GM21619 (cell line): ENCODE data around the gene PAK4.
"Not testable (repeated sequence)": the region's sequence is repeated elsewhere in the genome, so short reads cannot be mapped to it uniquely, and the experiment has no call there.

Experiments used
- ATAC-seq: cut with Tn5 transposase; IDR thresholded peaks from one replicate; pipeline ENCODE4 v1.9.1; 2021; ENCODE audit not compliant: unreplicated experiment

The PAK4 gene

DNA sequence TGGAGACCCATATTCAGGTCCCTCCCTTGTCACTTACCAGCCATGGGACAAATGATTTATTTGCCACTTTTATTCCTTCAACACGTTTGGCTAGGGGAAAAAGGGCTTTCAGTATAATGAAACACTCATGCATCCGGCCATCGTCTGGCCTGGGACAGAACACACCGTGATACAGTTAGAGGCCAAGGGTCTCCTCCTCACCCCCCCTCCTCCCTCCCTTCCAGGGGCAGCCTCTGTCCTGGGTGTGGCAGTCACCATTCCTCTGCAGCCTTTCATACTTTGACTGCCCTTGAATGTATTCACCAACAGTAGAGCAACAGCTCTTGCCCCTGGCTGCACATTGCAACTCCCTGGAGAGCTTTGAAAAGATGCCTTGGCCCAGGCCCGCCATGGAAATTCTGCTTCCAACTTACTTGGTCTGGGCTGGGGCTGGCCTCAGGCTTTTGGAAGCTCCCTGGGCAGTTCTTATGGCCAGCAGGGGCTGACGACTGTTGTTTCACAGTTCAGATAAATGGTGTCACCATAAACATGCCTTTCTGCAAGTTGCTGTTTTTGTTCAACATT is 3.0 kb downstream of the PAK4 start:
- no peak for ATAC-seq

DNA sequence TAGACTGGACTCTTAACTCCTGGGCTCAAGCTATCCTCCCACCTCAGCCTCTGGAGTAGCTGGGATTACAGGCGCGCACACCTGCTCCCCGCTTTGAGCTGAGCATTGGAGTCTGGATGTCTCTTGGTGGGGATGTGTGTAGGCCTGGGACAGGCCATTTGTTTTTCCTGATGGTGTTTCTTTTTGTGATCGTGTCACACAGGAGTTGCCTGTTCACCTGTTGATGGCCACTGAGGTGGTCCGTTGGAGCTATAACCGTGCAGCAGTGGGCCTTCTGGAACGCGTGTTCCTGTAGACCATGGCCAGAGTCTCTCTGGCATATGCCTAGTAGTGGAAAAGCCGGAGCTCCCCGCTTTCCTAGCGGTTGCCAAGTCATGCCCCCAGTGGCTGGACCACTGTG is 3.5 kb downstream of the PAK4 start:
- no peak for ATAC-seq

DNA sequence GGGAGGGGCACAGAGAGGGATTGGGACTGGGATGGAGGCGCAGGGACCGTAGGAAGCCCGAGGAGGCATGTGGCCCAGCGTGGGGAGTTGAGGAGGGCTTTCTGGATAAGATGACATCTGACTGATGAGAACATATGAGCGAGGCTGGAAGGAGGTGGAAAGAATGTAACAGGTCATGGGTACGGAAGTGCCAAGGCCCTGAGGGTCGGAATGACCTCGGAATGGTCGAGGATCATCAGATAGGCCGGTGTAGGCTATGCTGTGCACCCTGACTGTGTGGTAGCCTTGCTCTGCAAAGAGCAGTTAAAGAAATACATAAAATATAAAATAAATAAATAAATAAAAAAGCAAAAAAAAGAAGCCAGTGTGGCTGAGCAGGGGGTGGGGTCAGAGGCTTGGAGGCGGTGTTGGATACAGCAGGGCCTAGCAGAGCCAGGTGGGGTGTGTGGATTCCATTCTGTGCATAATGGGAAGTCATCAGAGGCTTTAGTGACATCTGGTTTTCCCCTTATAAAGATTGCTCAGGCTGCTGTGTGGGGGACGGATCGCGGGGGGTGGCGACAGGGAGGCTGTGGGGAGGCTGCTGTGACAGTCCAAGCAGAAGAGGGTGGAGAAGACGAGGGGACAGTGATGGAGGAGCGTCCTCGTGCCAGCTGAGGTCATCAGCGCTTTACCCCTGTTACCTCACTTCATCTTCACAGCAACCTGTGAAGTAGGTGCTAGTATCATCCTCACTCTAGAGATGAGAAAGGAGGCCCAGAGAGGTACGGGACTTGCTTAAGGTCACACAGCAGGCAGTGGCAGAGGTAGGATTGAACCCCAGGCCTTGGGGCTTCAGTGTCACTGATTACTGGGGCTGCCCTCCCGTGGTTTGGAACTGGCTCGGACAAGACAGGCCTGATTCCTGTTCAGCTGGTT is 5.0 kb downstream of the PAK4 start:
- ATAC-seq: no peak

DNA sequence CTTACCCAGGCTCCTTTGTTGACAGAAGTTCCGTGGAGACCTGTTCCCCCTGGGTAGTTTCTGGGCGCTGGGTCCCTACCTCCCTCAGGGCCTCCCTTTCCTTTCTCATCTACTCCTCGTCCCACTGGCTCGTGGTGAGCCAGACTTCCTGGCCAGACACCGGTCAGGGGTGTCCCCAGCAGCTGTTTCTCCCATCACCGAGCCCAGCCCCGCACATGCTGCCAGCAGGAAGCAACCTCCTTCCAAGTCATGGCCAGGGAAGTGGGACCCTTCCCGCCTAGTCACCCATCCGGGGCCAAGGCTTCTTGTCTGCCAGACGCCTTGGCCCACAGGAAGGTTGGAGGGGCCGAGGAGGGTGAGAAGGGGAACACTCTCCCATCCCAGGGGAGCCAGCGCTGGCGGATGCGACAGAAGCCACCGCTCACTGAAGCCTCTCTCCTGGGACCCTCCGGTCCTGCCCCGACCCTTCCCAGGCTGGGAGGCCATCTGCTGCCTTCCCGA is 5.7 kb downstream of the PAK4 start:
- no peak for ATAC-seq

DNA sequence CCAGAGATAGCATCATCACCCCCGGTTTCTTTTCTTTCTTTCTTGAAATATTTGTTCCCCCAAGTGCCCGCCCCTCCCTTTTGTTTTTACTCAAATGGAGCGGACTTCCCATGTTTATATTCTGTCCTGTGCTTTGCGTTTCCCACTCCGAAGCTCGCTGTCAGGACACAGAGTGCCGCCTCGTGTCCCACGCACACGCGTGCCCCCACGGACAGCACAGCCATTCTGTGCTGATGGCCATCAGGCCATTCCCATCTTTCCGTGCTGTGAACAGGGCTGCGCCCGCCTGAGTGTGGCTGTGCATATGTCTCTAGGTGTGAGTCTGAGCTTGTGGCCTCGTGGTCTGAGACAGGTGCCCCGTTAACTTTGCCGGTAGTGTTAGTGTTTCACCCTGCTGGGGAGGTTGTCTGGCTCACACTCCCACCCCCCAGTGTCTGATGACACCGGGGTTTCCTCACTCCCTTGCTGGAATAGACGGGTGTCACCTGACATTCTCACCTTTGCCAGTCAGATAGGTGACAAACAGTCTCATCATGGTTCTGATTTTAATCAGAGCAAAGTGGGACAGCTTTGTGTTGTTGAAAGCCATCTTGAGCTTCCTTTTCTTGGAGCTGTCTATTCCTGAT is 6.9 kb downstream of the PAK4 start:
- no peak for ATAC-seq

DNA sequence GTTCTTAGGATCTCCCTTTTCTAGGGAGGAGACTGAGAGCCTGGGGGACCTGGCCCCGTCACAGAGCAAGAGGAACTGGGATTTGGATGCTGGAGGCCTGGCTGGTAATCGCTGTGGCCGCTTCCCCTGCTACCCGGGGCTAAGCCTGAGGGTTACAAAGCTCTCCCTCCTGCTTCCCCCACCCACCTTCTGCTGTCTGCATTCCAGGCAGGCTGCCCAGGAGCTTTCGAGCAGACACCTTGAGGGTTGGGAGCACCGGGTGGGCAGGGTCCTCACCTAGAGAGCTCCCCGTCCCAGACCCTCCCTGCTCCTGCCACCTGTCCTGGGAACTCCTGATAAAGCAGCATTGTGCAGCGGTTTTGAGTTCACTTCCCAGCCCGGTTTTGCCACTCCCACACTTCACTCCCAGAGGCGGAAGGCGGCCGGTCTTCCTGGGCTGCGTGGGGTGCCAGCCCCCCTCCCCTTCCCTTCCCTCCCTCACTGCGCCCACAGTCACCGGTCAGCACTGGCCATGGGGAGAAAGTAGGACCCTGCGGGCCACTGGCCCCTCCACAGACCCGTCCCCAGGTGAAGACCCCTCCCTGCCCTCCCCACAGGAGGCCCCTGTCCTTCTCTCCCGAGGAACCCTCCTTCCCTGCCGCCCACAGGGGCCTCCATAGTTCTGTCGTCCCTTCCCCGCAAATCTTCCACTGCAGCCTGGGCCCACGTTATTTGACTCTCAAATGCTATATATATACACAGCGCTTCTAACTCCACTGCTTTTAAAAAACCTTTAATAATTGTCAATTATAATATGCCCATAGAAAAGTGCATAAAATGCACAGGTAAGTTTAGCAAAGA is 8.1 kb downstream of the PAK4 start:
- ATAC-seq: no peak

DNA sequence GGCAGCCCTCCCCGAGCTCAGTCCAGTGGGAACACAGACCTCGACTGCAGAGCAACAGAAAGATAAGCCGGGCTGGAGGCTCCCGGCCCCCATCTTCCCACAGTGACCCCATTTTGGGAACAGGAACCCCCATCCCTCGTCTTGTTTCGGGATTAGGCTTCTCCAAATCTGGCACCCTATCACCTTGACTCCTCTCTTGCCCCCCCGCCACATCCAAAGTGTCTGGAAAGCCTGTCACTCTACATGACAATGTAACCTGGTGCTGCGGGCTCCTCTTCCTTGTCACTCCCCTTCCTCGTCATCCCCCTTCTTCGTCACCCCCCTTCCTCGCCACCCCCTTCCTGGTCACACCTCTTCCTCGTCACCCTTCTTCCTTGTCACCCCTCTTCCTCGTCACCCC is 10.1 kb downstream of the PAK4 start:
- no peak for ATAC-seq

DNA sequence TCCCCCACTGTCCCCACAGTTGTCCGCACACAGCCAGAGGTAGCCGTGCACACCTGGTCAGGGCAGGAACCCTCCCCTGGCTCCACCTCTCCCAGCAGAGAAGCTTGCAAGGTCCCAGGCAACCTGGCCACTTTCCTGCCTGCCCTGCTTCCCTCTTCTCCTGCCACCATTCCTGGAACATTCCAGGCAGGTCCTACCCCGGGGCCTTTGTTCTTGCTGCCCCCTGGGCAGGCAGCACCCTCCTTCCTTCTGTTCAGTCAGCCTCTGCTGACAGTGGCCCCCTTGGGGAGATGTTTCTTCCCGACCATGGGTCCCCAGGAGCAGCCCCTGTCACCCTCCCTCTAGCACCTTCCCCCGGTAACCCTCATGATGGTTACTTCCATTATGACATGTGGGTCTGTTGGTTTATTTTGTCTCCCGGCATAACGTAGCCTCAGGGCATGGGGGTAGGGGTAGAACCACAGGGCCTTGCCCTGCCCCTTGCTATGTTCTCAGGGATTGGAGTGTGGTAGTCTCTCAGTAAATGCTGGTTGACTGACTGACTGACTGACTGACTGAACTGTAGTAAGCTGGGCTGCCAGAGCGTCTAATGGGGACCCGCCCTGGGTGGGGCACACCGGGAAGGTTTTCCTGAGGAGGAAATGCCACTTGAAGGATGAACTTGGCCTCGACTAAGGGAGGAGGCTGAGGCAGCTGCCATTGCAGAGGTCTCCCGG is 10.8 kb downstream of the PAK4 start:
- ATAC-seq: no peak

DNA sequence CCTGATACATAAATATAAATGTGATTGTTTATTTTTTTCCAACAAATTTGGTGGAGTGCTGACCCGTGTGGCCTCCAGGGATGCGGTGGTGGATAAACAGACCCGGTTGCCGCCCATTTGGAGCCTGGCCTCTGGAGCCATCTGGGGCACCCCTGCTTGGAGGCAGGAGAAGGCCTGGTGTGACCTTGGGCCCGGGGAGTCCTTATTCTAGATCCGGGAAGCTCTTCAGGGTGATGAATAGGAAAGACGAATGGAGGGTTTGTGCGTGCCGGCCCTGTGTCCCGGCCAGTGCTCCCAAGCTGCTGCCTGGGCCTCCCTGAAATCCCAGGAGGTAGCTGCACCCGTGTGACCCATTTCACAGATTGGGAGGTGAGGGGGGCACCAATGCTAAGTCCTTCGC is 11.5 kb downstream of the PAK4 start:
- ATAC-seq: no peak

DNA sequence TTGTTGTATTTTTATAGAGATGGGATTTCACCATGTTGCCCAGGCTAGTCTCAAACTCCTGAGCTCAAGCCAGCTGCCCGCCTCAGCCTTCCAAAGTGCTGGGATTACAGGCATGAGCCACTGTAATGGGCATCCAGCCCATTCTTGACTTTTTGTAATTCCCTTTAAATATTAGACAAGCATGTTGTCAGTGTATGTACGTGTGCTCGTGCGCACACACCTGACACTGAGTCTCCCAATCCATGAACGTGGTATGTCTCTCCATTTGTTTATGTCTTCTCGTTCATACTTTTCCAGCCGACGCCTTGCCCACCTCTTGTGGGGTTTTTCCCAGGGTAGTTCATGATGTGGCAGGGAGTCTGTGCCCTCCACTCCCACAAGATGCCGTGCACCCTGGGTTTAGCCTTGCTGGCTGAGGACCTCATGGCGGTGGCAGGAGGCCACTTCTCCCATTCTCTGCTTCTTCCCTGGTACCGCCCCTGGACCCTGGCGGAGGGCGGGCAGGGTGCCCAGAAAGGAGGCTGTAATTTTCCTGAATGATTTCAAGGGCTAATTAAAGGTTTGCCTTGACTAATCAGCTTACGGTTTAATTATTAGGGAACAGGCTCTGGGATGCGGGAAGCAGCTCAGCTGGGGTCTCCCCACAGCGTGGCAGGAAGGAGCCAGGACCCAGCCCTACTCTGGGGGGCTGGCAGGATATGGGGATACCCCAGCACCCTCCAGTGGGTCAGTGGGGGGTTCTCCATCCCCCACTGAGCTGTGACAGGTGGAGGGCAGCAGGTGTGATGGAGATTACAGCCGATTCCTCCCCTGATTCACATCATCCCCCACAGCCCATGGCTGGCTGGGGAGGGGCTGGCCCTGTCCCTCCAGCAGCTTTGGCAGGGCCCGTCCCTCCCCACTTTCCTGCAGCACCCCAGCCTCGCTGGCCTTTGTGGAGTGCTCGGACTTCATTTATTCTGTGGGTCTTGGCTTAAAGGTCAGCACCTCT is 12.9 kb downstream of the PAK4 start:
- no peak for ATAC-seq

DNA sequence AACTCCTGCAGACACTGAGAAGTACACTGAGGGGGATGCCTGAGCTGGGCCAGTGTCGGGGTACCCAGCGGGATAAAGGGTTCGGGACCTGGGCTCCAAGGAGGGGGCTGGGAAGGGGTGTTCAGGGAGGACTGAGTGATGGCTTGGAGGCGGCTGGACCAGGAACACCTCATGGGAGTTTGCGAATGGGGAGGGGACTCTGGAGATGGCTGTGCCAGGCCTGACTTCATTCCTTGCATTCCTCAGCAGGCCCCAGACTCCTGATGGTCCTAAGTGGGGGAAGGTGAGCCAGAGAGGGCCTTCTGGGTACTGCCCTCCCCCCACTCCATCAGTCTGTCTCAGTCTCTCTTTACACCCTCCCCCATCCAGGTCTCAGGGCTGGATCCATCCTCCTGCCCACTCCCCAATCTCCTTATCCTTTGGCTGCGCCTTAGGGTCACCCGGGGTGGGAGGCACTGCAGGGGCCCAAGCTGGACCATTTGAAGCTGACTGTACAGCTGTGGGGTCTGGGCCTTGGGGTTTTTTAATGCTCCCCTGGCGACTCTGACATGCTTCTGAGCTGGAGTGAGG is 13.8 kb downstream of the PAK4 start:
- ATAC-seq: no peak

DNA sequence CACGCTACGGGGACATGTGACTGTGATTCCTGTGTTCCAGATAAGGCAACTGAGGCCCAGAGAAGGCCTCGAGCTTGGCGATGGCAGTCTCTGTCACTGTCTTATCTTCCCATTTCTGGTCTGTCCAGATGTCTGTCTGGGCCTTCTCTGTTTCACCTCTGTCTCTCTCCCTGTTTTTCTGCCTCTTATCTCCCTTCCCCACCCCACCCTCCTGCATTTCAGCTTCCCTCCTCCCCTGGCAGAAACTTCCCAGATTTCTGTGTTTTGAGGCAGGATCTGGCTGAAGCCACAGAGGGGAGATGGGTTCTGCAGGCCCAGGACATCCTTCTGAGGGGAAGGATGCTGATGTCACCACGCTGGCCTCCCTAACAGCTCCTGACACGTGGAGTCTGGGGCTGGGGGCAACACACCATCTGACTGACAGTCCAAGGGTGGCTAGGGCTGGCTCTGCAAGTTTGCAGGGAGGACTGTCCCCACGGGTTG is 14.4 kb downstream of the PAK4 start:
- no peak for ATAC-seq

DNA sequence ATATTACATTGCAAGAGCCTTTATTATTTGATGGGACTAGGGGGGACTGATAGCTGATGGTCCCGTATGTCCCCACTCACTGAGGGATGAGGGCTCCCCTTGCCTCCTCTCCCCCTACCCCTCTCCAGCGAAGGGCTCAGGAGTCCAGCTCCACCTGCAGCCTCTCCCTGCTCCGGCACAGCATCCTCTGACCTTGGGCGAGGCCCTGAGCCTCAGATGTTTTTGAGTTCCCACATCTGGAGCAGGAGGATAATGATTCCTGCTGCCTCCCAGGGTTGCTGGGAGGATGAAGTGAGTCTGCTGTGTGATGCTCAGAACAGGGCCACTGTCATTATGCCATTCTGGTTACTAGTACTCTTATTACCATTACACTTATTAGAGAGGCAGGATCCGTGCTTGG is 15.0 kb downstream of the PAK4 start:
- no peak for ATAC-seq

DNA sequence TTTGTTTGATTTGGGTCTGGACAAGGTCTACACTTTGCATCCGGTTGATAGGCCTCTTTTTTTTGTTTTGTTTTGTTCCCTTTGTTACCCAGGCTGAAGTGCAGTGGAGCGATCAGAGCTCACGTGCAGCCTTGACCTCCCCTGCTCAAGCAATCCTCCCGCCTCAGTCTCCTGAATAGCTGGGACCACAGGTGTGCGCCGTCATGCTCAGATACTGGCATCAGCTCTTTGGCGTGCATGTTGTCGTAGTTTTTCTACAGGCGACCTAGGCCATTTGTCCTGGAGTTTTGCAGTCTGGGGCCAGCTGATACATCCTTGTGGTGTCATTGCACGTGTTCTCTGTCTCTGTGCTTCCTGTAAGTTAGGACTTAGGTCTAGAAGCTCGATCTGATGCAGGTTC is 16.3 kb downstream of the PAK4 start:
- ATAC-seq: no peak

DNA sequence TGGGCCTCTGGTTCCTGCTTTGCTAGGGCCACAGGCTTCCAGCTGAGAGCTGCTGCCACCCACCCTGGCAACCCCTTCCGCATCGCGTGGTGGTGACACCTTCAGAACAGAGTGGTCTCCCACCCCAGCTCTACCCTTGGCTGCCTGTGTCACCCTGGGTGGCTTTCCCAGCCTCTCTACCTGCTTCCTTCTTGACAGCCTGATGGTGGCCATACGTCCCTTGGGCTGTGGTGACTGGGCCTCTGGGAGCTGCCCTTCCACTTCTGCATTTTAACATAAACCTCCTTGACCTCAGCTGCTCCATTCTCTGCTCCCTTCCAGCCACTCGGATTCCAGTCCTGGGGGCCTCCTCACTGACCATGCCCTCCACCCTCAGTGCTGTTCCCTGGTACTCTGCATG is 17.0 kb downstream of the PAK4 start:
- ATAC-seq: no peak

DNA sequence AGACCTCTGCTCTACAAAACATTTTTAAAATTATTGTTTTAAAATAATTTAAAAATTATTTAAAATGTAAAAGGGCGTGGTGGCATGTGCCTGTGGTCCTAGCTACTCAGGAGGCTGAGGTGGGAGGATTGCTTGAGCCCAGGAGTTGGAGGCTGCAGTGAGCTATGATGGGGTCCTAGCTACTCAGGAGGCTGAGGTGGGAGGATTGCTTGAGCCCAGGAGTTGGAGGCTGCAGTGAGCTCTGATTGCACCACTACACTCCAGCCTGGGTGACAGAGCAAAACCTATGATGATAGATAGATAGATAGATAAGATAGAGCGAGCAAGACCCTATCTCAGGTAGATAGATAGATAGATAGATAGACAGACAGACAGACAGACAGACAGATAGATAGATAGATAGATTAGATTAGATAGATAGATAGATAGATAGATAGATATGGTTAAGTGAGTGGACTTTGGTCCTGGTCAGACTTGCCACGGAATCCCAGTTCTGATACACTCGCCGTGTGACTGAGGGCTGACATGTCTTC is 18.2 kb downstream of the PAK4 start:
- ATAC-seq: not testable (repeated sequence)

DNA sequence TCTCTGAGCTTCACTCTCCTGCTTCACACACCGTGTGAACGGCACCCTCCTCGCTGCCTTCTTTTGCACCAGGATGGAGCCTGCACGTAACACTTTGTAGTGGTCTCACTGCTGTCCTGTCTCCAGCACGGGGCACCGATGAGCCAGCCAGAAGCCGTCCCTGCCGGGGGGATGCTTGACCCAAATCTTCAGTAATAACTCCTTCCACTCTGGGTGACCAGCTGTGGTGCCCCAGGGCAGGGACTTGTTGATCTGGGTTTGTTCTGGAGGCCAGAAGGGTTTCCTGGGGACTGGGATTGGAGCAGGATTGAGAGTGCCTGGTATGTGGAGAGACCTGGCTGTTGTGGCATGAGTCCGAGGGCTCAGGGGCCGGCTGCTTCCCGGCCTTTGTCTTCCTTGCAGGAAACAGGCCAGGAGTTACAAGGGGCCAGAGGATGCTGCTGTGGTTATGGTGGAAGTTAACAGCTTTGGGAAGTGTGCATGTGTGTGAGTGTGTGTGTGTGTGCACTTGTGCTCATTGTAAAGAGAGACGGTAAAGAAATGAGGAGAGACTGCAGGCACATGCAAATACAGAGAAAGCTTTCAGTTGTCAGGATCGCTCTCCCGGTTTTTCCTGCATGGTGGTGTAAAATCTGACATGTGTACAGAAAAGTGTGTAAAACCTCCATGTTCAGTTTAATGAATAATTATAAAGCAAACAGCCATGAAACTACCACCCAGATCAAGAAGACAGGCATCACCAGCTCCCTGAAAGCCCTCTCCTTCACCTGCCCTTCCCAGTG is 18.9 kb downstream of the PAK4 start:
- no peak for ATAC-seq
